Measurements from ENCODE around the gene KDM5B.

GRCh38 chr1:202681736-202682420 lies 126.3 kb downstream of the KDM5B start:
- TF ChIP-seq POLR2A (IDR thresholded peaks at IDR 0.05; ENCODE audit: low read length) (no peak), GATA1 (IDR thresholded peaks at IDR 0.05; ENCODE audit: low read depth, low read length) (no peak)
